HG02759 (cell line): ENCODE measurements around the gene CASP6.

ENCODE experiments used
- ATAC-seq: cut with Tn5 transposase; IDR thresholded peaks from one replicate; pipeline ENCODE4 v1.9.1; 2021; ENCODE audit warnings: mild to moderate bottlenecking, moderate library complexity; ENCODE audit not compliant: unreplicated experiment

CASP6 gene

DNA sequence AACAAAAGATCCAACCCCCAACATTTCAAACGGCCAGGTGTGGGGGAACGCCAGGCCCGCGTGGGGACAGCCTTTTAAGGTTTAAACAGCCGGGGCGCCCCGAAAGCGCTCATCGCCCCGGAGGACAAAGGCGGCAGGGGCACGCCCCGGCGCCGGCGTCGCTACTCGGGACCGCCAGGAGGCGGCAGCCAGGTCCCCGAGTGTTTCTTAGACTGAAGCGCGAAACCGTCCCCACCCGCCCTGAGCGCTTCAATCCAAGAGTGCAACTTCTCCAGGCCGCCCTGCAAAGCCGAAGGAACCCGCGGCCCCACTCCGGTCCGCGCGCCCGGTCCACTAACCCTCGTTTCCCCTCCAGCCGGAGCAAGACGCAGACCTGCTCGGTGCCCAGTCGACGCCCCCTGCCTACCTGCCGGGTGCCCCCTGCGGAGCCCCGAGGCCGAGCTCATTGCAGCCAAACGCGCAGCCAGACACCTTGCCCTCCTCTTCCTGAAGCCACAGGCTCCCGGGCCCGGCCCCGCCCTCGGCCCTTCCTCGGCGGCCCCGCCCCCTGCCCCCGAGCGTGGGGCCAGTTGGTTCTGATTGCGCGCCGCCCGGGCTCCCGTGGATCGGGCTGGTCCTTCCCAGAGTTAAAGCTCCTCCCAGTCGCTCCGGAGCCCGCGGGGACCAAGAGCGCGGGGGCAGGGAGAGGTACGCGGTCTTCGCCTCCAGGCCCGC, at the start of gene CASP6:
Gene CASP6 (minus strand): TSS at position 496 of the 714 bp plus-strand sequence. CDS start 50 bp downstream, at position 446.
- ATAC-seq: peak; percentile 74

DNA sequence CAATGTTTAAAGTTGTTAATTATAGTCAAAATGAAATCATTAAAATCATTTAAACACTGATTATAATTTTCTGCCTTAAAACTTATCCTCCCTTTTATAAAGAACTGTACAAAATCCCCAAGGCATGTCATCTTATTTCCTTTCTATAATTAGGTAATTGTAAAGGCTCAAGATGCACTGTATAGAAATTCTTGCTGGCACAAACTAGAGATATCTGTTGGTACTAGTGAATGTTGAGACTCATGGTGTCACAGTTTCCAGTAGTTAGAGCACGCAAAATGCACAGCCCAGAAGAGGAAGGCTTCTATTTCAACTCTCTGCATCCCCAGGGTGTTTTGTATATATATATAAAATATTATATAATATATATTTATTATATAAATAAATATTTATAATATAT, 49.3 kb upstream of the CASP6 start:
- ATAC-seq: no peak

DNA sequence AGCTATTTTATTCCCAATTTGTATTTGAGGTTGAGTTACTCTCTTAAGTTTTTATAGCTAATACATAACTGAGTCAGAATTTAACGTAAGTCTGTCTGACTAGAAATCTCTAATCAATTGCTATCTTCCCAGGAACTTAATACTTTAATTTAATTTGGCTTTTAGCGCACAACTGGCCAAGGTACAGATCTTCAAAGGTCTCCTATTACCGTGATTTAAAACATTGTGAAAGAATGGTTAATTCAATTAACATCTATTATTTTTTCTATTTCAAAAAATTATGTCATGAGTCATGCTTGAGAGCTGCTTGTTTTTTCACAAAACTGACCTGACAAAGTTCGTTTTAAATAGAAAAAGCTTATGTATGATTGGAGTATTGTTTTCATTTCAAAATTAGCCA, 48.6 kb upstream of the CASP6 start:
- ATAC-seq: no peak

DNA sequence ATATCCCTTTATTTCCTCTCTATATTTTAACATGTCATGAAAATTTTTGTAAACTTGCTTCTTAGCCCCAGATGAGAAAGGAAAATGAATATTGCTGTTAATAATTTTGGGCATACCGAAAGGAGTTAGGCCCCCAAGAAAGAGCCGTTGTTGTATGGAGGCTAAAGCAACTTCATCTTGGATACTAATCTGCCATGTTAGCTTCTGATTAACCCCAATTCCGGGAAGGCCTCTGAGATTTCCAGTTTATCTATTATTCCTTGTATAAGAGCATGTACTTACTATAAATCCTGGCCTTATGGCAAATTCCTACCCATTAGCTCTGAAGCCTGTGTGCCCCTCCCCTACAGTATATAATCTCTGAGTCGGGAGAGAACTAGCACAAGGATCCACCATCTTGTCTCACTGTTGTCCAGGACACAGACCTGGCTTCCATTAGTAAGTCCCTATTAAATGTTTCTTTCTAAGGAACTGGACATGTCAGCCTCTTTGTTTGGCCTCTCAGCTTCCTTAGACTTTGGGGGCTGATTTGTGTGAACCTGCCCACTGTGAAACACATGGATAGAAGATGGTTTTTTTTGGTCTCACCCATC, 47.5 kb upstream of the CASP6 start:
- no peak for ATAC-seq

DNA sequence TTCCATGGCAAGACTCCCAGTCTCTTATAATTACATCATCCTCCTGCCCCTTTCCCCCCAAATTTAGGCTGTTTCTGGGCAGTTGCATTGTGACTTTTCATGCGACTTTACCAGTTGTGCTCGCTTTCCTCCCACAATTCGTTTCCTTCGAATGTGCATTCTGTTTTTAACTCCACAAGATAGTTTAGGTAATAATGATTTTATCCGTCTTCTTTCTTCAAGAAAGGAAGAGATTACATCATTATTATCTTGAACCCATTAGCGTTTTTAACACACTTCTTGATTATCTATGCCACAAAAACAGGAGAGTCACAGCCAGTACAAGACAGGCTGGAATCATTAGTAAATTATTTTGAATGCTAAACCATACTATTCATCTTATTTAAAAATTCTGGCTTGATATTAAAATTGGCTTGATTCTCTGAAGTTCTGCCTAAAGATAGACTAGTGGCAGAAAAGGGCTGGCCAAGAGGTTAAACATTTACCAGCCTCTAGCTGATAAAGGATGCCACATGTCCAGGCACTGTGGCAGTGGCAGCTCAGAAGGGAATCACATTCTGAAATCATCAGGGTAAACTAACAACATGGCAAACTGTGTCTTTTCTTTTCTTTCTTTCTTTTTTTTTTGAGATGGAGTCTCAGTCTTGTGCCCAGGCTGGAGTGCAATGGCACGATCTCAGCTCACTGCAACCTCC, 46.3 kb upstream of the CASP6 start:
- no peak for ATAC-seq

DNA sequence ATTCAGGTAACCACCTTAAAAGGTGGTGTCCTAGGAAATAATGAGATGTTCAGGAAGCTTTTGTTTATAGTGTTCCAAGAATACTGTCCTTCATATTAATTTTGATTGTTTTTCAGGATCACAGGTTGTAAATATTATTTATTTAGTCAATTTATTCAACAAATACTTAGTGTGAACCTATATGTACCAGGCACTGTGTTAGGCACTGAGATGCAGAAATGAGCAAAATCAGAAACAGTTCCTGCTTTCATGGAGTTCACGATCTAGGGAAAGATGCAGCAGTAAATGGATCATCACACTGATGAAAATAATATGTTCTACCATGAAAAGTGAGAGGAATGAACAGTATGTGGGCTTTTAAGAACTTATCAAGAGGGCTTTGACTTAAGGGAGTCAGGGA, 44.9 kb upstream of the CASP6 start:
- ATAC-seq: no peak

DNA sequence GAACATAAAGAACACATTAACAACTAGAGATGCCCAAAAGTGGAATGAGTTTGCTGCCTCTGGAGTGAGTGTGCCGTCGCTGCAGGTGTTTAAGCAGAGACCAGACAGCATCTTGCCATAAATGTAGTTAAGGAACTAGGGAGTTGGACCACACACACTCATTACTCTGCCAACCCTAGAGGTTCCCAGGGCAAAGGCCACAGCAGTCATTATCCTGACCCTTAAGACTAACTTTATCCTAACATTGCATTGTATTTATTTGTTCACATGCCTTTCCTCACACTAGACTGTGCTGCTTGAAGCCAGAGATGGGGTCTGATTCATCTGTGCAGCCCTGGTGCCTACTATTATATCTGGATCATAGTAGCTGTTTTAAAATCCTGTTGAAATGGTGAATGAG, 43.5 kb upstream of the CASP6 start:
- no peak for ATAC-seq

DNA sequence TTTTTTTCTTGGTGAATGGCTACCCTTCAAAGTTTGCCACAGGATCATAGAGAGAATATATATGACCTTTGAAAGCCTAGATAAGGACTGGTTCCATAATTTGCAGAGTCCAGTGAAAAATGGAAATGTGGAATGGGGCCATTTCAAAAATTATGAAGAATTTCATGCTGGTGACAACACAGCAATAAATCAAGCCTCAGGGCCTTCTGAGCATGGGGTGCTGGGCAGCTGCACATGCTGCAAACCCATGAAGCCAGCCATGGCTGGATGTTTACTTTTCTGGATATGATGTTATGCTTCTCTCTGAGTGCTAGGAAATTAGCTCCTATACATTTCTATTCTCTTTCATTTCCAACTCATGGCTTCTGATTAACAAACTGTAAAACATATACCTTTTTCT, 42.6 kb upstream of the CASP6 start:
- no peak for ATAC-seq

DNA sequence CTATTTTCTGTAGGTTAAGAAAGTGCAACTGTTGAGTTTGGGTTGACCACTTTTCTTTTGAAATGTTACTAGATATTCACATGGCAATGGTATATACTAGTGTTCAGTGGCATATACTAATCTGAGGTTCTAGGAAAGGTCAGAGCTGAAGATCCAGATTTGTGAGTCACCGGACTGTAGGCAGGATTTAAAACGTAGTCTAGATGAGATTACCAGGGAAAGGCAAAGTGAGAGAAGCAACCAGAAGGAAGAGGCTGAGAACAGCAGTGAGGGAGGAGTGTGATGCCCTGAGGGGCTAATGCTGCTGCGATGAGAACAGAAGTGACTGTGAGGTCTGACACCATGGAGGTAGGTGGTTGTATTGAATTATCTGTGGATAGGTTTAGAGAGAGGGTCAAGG, 36.3 kb upstream of the CASP6 start:
- ATAC-seq: no peak

DNA sequence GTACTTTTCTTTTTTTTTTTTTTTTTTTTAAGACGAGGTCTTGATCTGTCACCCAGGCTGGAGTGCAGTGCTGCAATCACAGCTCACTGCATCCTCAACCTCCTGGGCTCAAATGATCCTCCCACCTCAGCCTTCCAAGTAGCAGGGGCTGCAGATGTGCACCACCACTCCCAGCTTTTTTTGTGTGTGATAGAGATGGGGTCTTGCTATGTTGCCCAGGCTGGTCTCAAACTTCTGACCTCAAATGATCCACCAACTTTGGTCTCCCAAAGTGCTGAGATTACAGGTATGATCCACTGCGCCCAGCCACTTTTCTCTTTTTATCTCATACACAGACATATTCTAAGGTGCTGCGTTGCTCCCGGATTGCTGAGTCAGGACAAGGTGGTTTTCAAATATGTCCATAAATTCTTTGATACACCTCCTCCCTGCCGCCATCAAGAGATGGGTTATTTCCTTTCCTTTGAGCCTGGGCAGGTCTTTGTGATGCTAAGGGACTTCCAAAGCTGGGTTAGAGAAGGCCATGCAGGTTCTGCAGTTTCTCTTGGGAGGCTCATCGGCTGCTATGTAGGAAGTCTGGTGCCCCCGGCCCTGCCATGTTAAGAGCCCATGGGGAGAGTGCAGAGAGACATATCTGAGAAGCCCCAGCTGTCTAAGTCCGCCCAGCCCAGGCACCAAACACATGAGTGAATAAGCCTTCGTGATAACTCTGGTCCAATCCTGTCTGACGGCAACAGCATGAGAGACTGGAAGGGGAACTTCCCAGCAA, 35.0 kb upstream of the CASP6 start:
- ATAC-seq: no peak

DNA sequence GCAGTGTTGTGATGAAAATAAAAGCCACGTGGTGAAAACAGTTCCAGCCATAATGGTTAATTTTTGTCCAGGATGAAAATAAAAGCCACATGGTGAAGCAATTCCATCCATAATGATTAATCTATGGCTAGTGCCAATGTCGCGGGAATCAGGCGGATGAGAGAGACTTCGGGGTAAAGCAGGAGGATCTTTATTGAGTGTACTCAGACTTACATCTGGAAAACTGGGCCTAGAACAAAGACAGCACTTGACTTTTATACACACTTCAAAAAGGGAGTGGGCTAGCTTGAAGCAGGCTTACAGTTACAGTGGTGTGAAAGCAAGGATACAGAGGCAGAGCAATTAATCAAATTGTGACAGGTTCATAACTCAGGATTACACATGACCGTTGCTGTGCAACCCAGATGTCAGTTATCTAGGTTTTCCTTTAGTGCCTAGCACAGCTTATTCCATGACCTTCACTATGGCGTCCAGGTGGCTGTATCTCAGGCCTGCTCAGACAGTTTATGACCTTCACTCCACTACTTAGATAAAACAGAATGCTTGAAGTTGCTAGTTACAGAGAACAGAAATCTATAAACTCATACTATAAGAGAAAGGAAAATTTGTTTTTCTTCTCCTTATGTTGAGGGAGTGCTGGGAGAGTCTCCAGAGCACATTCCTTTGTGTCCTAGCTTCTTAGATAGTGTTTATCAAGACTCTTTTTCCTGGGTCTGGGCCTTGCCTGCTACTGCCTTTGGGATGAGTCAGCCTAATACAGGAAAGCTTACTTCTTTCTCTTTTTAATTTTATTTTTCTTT, 32.5 kb upstream of the CASP6 start:
- no peak for ATAC-seq

DNA sequence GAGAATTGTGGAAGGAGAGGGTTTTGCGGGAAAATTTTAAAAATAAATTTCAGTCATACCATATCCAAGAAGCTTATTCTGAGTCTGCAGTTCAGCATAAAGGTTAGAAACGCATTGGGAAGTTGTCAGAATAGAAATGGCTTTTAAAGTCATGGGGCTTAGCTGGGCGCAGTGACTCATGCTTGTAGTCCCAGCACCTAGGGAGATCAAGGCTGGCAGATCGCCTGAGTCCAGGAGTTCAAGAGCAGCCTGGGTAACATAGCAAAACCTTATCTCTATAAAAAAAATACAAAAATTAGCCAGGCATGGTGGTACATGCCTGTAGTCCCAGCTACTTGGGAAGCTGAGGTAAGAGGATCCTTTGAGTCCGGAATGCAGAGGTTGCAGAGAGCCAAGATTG, 30.5 kb upstream of the CASP6 start:
- no peak for ATAC-seq

DNA sequence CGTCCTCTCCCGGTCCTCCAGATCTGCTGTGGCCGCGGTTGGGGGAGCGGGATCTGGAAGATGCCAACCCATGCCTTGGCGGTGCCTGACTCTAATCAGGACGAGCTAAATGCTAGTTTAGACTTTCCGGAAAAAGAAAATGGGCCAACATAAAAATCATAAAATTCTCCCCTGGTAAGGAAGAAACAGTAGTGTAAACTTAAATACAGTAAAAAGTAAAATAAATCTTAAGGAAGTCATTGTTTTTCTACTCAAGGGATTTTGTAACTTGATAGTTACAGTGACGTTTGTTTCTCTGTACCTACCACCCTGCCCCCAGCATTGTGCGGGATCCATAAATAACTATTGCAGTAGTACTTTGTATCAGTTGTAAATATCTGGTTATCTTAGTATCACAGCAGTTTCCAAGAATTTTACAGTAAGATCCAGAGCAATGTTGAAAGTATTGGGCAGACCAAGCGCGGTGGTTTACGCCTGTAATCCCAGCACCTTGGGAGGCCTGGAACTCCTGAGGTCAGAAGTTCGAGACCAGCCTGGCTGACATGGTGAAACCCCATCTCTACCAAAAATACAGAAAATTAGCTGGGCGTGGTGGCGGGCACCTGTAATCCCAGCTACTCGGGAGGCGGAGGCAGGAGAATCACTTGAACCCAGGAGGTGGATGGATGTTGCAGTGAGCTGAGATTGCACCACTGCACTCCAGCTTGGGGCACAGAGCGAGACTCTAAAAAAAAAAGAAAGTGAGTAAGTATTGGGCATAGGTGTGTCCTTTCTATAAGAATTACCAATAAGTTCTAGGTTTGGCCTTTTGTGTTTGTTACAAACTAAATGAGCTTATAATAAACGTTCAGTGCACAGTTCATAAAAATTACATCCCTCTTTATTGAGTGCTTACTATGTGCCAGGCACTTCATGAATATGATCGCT, 27.6 kb upstream of the CASP6 start:
- ATAC-seq: no peak

DNA sequence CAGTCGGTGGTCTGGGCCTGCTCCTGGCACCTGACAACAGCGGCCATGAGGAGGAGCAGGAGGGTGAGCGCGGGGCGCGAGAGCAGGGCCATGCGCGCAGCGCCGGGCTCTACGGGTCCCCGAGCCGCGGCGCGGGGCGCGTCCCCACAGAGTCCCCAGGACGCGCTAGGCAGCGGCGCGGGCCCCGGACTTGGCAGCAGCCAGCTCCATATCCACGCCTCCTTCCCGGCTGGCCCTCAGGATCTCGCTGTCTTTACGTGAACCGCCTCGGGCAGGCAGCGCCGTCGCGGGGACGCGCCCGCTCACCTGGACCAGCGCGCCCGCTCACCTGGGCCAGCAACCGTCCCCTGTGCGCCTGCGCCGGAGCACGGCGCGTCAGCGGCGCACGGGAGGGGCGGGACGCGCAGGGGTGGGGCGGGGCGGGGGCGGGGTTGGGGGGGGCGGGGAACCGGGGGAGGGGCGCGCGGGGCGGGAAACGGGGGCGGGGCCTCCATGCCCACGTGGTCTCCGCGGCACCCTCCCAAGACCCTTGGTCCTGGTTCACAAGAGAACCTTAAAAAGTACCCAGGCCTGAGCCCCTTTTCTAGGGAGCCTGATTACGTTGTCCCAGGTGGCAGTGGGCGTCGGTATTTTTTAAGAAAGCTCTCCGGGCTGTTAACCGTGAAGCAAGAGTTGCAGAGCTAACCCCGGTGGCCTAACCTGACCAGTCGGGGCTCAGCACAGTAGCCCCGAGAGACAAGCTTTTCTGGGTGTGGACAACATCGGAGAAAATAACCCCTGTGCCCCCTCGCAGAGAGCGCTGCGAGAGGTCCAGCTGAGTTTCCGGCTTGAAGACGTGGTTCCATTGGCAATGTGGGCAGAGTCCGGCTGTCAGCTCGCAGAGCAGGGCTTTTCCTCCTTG, 26.7 kb upstream of the CASP6 start, which contains the start of gene PLA2G12A:
Gene PLA2G12A (minus strand): TSS at position 353 of the 901 bp plus-strand sequence. CDS start 261 bp downstream, at position 92.
- ATAC-seq: peak; percentile 86

DNA sequence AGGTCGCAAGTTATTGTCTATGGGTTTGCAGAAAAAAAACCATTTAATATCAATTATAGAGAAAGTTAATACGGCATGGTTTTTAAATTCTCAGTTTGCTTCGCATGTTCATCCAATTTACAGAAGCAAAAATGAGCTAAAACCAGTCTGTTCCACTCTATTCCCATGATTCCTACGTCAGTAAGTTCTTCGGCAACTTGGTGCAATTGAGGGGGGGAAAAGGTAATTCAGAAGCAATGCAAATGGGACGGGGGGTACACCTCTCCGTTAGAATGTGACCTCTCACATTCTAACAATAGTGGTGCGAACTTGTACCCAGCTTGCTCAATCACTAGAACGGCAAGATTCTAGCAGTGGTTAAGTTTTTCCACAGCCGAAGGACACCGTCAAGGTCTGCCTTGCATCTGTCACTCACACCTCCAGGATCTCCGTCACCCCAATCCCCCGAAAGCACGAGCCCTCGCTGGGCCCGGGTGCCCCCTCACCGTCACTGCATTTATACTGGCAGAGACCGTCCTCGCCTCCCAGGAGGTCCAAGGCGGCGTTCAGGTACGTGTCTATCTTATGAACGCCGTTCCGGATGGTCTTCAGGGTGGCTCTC, 26.0 kb upstream of the CASP6 start:
- no peak for ATAC-seq

DNA sequence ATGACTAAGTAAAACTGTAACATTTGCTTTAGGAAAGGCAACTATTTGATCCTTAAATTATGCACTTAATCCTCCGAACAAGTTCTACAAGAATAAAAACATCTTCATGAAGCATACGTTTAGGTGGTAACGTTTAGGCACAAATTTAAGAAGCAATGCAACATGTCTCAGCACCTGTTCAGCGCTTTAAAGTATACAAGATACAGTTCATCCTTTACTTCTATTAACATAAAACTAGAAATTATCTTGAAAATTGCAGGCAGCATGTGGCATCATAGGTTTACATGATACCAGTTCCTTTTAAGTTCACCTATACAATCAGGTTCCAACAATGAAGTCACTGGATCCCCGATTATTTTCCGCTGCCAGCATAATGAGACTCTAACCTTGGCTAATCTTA, 25.1 kb upstream of the CASP6 start:
- ATAC-seq: no peak

DNA sequence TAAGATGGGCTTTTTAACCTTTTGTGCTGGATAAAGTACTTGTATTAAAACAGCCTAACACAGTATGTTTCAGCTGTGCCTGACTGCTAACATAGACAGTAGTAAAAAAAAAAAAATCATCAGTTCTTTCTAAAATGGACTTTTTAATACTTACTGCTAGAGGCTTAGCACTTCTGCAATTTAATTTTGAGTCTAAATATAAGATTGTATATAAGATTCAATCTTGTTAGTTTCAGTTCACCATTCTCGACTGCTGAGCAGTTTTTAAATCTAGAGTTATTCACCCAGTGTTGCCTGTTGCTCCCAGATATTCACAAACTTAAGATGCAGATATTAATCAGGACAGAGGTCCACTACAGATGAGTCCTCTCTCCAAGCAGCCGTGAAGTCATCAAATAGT, 19.9 kb upstream of the CASP6 start:
- ATAC-seq: no peak

DNA sequence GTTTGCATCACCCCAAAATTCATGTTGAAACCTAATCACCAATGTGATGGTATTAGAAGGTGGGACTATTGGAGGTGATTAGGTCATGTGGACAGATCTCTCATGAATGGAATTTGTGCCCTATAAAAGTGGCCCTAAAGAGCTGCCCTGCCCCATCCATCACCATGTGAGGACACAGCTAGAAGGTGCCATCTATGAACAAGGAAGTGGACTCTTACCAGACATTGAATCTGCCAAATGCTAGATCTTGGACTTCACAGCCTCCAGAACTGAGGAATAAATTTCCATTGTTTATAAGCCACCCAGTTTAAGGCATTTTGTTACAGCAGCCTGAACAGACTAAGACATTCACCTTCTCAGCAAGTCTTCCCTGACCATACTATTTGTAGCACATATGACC, 19.1 kb upstream of the CASP6 start:
- no peak for ATAC-seq
